Measurements from ENCODE around the gene RBM34.

RBM34 gene

DNA sequence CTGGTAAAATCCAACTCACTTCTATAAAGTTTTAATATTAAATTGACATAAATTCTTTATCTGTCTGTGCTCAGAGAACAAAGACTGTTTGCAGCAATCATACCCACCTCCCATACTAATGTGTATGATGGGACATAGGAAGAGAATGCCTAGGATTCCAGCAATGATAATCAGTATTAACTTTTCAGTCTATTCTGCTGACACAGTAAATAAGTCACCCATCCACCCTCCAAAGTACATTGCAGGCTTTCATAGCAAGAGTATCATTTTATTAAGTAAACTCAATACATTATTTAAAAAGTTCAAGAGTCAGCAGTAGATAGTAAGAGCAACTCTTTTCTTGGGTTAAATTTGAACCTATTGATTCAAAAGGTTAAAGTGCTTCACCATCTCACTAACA lies 8.8 kb downstream of the RBM34 start:
- DNase-seq (ENCODE audit: low spot score) = no peak

DNA sequence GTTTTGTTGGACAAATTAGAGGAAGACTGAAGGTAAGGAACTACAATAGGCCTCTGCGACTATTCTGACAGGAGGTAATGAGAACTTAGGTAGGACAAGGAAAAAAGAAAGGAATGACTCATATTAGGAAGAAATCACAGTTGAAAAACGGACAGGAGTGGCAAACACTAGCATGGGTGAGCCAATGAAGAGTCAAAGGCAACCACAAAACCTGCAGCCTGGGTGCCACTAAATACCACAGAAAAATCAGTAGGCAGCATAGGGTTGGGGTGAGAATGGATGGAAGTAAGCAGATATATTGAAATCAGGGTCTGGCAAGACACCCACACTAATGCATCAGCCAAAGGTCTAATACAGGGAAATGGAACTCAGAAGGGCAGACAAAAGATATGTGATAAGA lies 10.0 kb downstream of the RBM34 start:
- DNase-seq (ENCODE audit: low spot score) = no peak

DNA sequence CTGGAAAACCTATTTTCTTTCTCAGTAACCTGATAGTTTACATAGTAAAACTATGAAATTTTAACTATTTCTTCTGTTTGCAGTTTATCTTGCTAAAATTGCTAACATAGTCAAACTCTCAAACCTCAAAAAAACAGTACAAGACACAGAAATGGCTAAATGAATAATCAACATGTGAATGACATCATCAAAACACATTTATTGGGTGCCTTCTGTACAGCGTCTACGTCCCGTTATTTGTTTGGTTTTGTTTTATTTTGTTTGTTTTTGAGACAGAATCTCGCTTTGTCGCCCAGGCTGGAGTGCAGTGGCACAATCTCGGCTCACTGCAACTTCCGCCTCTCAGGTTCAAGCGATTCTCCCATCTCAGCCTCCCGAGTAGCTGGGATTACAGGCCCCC lies 11.2 kb downstream of the RBM34 start:
- no peak for DNase-seq (ENCODE audit: low spot score)

DNA sequence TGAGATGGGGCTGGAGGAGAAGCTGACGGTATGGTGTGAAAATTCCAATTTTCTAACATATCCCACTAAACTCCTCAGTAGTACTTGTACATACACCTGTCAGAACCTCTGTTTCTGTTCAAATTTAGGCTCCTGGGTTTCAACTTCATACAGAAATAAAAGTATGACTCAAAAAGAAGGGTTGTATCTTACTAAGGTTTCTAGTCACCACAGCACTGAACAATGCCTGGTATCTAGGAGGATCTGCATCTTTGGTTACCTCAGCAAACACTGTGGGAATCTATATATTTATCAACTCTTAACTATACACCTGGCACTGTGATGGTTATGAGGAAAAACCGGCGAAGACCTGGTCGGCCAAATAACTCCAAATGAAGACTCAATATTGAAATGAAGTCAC lies 13.8 kb downstream of the RBM34 start:
- no peak for DNase-seq (ENCODE audit: low spot score)

DNA sequence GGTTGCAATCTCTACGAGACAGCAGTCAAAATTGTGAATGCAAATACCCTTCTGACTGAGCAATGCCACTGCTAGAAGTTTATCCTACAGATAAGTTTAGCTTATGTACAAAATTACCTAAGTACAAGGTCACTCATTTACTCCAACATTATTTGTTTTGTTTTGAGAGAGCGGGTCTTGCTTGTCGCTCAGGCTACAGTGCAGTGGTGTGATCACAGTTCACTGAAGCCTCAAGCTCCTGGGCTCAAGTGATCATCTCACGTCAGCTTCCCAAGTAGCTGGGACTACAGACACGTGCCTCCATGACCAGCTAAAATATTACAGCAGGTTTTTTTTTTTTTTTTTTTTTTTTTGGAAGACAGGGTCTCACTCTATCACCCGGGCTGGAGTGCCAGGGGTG lies 15.4 kb downstream of the RBM34 start:
- DNase-seq (ENCODE audit: low spot score) = no peak

DNA sequence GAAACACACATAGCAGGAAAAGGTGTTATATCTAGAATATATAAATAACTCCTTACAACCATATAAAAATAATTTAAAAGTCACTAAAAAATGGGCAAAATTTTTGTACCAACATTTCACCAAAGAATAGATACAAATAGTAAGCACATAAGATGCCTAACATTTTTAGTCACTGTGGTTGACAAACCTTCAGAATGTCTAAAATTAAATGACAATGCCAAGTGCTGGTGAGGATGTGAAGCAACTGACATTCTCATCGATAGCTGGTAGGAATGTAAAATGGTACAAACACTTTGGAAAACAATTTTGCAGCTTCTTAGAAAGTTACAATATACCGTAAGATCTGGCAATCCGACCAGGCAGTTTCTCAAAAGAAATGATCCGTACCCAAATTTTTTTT lies 18.1 kb downstream of the RBM34 start:
- no peak for DNase-seq (ENCODE audit: low spot score)

DNA sequence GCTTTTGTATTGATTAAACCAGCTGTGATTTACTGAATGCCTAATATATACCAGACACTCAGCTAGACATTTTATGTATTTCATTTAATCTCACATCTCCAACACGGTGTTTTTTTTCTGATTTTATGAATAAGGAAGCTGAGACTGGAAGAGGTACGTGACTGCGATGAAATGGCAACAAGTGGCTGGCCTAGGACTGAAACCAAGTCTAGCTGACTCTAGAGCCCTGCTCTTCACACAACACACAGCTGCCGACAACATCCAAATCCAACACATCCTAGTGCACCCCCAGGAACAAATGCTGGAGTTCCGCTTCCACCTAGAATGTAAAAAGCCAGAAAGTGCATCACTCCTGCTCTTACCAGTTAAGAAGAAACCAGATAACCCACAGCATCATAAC lies 21.7 kb downstream of the RBM34 start:
- no peak for DNase-seq (ENCODE audit: low spot score)

DNA sequence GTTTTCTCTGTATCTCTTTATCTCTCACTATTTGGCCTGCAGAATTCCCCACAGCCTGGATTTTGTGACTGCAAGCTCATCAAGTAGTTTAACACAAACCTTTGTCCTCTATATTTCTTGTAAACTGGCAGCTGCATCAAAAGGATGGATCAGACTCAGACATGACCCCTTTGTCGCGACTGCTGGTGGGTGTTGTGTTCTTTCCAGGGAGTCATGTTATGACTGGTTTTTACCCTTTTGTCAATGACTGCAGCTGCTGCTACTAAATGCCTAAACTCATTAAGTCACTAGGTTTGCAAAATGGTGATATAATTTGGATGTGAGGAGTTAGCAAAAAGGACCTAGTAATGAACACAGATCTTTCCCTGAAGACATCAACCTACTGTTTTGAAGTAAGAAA lies 22.2 kb downstream of the RBM34 start:
- no peak for DNase-seq (ENCODE audit: low spot score)

DNA sequence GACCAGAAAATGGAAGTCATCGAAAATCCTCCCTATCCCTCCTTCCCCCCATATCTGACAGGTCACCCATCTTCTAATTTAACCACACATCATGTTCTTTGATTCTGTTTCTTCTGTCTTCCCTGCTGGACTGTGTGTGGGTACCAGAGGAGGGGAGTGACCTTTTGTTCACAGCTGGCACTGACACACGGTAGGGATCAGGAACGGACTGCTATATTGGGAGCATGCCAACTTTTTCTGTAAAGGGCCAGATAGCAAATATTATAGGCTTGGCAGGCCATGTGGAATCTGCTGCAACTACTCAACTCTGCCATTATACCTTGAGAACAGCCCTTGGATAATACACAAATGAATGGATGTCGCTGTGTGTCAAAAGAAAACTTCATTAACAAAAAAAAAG lies 24.9 kb downstream of the RBM34 start:
- no peak for DNase-seq (ENCODE audit: low spot score)

DNA sequence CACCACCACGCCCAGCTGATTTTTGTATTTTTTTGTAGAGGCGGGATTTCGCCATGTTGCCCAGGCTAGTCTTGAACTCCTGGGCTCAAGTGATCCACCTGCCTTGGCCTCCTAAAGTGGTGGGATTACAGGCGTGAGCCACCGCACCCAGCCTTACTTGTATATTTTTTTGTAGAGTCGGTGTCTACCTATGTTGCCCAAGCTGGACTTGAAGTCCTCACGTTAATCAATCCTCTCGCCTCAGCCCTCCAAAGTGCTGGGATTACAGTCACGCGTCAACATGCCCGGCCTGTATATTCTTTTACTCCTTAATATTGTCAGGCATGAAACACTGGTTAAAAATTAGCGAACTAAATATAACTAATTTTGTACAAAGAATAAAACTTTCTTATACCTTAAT lies 26.9 kb downstream of the RBM34 start:
- DNase-seq (ENCODE audit: low spot score) = no peak

DNA sequence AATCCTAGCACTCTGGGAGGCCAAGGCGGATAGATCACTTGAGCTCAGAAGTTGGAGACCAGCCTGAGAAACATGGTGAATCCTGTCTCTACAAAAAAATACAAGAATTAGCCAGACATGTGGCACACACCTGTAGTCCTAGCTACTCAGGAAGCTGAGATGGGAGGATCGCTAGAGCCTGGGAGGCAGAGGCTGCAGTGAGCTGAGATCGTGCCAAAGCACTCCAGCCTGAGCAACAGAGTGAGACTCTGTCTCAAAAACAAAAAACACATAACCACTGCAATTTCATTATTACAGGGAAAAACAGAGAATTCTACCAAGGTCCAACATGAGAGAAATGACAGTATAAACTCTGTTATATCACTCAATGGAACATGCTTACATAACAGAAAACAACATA lies 28.0 kb downstream of the RBM34 start:
- DNase-seq (ENCODE audit: low spot score) = no peak

DNA sequence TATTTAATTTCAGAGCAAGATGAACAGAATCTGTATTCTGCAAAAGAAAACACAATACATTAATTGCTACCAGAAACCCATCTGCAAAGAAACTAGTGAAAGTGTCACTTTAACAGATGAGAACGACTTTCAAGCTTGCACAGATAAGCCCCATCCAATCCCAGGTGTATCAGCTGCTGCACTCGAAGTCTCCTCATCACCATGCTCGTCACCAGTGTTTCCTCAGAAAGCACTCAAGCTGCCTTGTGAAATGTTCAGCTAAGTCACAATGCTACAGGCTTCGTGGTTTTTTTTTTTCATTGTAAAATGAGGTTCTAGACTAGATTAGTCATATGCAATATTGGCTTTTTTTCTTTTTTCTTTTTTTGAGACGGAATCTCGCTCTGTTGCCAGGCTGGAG lies 29.1 kb downstream of the RBM34 start:
- no peak for DNase-seq (ENCODE audit: low spot score)

DNA sequence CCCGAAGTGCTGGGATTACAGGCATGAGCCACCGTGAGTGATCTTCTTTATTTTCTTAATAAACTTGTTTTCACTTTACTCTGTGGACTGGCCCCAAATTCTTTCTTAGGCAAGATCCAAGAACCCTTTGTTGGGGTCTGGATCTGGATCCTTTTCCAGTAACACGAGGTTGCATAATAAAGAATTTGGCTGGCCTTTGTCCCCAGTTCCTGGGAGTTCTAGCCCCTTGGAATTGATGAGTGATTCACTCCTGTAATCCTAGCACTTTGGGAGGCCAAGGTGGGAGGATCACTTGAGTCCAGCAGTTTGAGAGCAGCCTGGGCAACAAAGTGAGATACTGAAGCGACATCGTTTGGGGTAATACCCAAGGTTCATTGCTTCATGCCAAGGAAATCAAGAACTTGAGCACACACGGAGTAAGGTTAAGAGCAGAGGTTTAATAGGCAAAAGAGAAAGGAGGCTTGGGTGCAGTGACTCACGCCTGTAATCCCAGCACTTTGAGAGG lies 30.2 kb downstream of the RBM34 start:
- DNase-seq (ENCODE audit: low spot score) = no peak

DNA sequence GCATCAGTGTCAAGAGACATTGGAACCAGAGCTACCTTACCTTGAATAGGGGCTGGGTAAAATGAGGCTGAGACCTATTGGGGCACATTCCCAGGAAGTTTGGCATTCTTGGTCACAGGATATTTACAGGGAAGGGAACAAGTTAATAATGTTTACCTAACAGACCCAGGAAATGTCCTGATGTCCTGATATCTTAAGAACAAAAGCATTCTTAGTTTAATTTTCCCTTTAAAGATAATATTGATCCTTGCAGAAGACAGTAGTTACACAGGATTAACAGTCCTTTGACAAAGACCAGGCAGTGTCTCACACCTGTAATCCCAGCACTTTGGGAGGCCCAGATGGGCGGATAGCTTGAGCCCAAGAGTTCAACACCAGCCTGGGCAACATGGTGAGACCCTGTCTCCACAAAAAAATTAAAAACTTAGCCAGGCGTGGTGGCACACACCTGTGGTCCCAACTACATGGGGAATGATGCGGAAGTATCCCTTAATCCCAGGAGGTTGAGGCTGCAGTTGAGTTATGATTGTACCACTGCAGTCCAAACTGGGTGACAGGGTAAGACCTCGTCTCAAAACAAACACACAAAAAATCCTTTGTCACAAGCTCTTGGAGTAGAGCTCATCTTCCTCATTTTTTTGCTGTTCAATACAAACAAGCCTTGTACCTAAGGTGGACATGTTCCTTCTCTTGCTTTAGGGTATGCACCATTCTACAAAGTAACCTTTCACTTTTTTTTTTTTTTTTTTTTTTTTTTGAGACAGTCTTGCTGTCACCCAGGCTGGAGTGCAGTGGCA lies 31.1 kb downstream of the RBM34 start:
- DNase-seq (ENCODE audit: low spot score) = no peak

DNA sequence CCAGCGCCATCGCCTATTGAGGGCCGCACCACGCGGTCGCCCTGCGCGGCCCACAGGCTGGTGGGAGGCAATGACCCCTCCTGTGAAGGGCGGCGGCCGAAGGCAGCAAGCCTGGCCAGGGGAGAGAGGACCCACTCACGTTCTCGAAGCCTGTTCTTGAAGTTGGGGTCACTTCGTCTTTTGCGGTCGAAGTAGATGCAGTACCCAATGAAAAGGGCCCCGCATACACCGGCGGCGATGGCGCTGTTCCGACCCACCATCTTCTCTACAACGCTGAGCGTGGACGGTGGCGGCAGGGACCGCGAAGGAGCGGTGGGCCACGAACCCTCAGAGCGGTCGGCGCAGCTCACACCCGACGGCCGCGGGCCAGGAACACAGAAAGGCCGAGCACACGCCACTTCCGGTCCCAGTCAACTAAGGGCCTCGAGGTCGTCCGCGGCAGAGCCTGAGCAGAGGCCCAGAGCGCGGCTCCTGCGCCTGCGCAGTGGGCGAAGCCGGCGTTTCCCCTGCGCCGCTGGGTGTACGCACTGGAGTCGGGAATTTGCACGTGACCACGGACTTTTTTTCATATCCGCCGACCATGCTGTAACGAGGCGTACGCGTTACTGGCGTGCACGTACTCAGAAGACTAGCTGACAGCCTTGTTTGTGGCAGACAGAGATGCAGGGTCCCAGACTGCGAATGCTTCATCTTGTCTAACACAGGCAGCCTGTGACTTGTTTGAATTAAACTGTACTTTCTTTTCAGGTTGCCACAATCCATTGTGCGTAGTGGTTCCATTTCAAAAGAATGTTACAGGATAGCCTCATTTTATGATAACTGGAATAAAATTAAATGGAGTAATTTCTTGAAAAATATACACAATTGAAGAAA lies 32.4 kb downstream of the RBM34 start, which contains the start of gene TOMM20:
TOMM20 (minus strand) TSS at position 382 of the 873 bp plus-strand sequence; CDS start at position 260, 122 bp downstream.
- peak; percentile 95 for DNase-seq (ENCODE audit: low spot score)

DNA sequence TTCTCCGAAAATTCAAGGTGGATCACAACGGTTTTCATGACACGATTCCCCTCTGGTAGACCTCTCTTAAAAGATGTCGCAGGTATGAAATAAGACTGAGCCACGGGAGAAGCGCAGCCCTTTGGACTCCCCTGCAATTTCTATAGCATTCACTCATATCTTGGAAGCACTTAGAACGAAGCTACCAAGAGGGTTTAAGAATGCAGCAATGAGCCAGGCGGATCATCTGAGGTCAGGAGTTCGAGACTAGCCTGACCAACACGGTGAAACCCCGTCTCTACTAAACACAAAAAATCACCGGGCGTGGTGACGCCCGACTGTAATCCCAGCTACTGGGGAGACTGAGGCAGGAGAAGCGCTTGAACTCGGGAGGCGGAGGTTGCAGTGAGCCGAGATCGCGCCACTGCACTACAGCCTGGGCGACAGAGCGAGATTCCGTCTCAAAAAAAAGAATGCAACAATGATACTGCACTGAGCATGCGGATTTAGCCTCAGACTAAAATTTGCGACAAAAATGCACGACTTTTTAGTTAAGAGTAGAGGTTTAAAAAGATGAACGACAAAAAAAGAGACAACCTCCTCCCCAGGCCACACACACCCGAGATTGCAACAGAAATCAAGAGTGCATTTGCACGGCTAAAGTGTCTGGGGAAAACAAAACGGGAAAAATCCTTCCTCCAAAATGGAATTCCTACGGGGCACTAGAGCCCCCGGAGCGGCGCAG lies 33.2 kb downstream of the RBM34 start:
- DNase-seq (ENCODE audit: low spot score) = peak; percentile 17

DNA sequence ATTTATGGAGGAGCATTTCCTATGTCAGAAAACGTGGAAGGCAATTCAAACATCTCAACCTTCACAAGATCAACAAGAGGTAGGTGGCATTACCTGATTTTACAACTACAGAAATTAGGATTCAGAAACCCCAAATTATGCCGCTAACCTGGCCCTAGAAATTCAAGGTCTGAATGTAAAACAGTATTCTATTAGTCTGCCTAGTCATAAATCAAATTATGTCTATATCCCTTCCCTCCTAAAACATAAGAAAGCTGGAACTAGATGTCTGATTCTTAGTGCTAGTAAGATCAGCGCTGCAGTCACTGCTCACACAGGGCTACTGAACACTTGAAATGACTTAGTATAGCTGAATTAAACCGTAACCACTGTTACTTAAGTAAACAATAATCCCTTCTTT lies 33.8 kb downstream of the RBM34 start:
- no peak for DNase-seq (ENCODE audit: low spot score)

DNA sequence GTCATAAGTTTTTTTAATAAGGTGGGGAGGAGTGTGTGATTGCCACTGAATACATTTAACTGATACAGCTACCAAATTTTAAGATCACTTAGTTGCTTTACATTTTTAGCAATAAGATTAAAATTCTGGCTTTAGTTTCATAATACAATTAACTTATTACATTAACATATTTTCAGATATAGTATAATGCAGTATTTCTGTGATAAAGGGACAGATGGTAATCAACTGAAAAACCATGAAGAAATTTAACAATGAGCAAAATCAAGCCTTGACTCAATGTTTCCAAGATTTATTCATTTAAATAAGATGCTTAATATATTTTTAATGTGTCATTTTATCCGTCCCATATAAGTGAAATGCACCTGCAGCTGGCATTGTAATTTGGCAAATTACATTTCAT lies 36.4 kb downstream of the RBM34 start:
- no peak for DNase-seq (ENCODE audit: low spot score)

DNA sequence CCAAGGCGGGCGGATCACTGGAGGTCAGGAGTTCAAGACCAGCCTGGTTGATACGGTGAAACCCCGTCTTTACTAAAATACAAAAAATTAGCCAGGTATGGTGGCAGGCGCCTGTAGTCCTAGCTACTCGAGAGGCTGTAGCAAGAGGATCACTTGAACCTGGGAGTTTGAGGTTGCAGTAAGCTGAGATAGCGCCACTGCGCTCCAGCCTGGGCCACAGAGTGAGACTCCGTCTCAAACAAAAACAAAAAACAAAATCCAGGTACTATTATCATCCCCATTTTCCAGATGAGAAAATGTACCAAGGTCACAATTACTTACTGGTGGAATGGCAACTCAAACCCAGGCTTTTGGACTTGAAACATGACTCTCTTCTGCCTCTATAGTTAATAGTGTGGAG lies 36.9 kb downstream of the RBM34 start:
- DNase-seq (ENCODE audit: low spot score) = no peak

DNA sequence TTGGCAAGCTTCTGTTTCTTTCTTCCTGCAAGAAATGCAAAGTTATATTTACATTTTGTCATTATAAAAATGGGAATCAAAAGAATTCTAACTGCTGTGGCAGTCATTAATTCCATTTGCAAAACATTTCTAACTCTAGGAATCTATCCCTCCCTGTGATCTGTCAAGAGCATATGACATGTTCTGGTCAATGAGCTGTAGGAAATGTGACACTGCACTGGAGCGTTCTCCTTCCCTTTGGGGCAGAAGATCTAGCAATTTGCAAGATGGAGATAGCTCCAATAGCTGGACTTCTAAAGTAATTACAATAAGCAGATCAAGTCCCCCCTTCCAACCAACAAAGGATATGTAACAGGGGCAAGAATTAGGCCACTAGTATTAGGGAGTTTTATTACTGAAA lies 38.7 kb downstream of the RBM34 start:
- no peak for DNase-seq (ENCODE audit: low spot score)

DNA sequence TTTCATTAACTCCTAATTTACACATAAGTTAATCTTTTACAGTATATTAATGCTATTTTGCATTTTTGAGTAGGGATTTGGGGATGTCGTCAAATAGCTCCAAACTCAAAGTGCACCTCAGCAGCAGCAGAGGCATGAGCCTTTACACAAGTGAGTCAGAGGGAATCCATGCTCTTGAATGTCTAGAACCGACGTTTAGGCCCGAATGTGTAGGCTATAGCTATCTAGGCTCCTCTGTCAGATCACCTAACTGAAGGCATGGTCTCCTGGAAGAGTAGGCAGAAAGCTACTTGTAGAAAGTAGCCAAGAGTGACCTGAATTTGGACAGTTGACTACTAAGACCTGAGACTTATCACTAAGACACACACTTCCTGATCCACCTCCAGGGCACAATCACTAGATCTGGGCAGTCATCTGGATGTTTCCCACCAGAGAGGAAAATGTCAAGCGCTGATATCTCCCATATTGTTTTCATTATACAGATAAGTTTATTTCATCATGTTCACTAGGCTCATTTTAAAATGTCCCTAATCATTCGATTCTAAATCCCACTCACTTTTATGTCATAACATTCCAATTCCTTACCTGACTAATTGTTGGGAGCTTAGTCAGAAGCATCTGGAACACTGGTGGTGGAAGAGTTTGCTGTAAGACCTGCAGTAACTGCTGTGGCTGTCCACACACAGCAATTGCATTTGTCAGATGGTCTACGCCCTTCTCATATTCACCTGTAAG lies 47.7 kb downstream of the RBM34 start:
- DNase-seq (ENCODE audit: low spot score) = no peak

Measured in CD4-positive, alpha-beta T cell treated with Interleukin-15 for 4 hours (primary cell).